GM10266 (cell line): ENCODE data around the gene PLIN1.
A peak's percentile ranks its signal among the peaks of the same experiment; 100 is the strongest.

ENCODE experiments used
- DNase-seq: peaks from one replicate; pipeline ENCODE4 v3.0.0; 2012; ENCODE audit errors: extremely low spot score
- TF ChIP-seq, protein P1 (sequence below): IDR thresholded peaks from 2 replicates; pipeline ENCODE4 v1.5.1; 2012; ENCODE audit warnings: mild to moderate bottlenecking, low read depth; ENCODE audit not compliant: control insufficient read depth, insufficient read depth; ENCODE audit errors: missing control alignments

Gene PLIN1

DNA sequence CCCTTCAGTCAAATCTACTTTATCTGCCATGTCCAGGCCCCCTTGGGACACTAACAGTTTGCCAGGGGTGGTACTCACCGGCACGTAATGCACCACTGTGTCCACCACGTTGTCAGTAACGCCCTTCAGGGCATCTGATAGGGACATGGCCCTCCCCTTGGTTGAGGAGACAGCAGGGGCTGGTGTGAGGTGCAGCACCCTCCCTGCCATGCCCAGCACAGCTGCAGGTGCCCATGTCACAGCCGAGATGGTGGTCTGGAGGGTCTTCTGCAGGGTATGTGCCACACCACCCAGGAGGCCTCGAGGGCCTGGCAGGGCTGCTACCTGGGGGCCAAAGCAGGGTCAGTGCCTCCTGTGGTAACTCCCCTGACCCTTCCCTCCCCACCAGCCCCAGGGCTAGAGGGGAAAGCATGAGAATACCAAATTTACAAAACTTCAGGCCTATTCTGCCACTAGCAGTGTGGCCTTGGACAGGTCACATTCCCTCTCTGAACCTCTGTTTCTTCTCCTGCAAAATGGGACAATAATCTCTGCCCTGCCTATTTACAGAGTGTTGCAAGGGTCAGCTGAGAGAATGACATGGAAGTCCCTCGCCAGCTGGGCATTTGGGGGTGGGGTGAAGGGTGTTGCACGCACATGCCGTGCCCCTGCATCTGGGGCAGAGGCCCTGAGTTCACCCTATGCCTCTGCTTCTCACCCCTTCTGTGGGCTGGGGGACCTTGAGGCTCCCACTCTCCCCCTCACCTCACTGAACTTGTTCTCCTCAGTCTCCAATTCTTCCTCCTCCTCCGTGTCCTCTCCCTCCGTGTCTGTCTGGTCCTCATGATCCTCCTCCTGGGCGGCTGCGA is 12.1 kb downstream of the PLIN1 start:
- TF ChIP-seq, protein P1, sequence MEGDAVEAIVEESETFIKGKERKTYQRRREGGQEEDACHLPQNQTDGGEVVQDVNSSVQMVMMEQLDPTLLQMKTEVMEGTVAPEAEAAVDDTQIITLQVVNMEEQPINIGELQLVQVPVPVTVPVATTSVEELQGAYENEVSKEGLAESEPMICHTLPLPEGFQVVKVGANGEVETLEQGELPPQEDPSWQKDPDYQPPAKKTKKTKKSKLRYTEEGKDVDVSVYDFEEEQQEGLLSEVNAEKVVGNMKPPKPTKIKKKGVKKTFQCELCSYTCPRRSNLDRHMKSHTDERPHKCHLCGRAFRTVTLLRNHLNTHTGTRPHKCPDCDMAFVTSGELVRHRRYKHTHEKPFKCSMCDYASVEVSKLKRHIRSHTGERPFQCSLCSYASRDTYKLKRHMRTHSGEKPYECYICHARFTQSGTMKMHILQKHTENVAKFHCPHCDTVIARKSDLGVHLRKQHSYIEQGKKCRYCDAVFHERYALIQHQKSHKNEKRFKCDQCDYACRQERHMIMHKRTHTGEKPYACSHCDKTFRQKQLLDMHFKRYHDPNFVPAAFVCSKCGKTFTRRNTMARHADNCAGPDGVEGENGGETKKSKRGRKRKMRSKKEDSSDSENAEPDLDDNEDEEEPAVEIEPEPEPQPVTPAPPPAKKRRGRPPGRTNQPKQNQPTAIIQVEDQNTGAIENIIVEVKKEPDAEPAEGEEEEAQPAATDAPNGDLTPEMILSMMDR, result no peak
- peak; percentile 10 for DNase-seq

DNA sequence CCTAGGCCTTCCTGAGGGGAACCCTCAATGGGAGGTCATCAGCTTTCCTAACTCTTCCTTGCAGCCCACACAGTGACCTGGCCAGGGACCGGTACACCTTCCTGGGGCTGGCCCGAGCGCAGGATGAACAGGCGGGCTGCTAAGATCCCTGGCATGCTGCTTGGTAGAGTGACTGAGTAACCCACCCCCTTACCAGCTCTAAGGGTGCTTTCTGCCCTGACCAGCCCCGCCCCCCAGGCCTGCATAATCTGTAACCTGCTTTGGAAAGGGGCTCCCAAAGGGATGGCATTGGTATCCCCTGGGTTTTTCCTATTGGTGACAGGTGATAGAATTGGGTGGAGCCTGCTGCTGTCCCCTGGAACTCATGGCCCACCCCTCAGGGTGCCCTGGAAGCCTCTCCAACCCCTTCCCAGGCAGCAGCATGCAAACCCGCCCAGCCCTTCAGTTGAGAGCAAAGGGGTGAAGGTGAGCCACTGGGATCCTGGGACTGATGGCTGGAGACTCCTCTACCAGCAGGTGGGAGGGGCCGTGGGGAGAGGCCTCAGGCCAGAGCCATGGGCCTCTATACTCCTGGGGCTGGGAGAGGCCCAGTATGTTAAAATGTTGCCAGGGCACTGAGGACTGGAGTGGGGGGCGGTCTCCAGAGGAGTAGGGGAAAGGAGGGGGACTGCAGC is 12.8 kb downstream of the PLIN1 start:
- DNase-seq, result peak; percentile 29
- TF ChIP-seq, protein P1, result no peak

DNA sequence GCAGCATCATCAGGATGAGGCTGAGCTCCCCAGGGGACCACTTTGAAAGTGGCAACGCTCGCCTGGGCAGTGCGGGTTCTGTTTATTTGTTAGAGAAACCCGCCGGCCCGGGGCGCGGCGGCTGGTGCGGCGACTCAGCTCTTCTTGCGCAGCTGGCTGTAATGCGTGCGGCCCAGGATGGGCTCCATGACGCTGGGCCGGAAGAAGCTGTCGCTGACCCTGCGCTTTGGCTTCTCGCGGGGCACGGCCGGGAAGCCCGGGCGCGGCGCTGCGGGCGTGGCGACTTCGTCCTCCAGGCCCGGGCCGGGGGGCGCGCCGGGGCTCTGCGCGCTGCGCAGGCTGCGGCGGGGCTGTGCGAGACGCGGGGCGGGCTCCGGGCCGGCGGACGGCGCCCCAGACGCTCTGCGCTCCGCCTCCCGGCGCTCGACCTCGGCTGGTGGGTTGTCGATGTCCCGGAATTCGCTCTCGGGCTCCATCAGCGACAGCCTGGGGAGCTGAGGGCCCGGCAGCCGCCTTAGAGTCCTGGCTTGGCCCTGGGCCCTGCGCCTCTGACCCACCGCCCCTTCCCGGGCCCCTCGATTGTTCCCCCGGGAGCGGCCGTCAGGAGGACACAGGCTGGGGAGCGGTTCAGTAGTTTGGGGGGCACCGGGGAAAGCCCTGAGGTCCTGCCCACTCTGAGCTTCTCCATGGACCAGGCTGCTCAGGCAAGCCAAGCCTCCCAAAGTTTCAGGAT is 13.6 kb downstream of the PLIN1 start:
- TF ChIP-seq, protein P1, result no peak
- DNase-seq, result peak; percentile 81

DNA sequence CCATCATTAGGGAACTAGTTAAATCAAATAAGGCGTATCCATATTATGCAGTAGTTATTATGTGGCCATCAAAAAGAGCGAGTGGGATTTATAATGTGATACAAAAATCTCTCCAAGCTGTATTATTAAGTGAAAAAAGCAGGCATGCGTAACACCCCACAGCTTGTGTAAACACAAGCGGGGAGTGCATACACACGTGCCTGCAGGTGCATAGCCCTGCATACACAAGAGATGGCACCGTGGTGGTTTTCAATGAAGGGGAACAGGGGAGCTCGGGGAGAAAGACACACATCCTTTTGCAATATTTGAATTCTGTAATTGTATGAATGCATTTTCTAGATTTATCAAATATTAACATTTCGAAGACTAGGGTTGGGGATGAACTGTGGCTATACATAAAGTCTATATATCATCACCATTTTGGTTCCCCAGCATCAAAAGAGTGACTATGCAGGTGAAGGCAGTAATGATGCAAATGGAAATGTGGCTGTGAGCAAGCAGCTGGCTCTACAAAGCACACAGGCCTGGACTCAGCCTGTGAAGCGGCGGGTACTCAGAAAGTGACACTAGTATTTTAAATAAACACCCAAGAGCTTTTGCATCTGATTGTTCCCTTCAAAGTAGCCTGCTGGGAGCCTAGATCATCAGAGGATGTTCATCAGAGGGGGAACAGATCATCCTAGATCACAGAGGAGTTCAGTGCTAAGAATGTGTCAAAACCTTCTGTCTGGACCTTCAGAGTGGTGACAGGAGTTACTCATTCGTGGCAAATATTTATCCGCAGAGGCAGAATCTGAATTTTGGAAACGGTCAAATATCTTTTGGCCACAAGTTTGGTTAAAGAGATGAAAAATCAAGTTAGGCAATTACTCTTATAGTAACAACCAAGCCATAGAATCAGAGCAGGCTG is 14.5 kb downstream of the PLIN1 start:
- TF ChIP-seq, protein P1, result no peak
- DNase-seq, result peak; percentile 16

DNA sequence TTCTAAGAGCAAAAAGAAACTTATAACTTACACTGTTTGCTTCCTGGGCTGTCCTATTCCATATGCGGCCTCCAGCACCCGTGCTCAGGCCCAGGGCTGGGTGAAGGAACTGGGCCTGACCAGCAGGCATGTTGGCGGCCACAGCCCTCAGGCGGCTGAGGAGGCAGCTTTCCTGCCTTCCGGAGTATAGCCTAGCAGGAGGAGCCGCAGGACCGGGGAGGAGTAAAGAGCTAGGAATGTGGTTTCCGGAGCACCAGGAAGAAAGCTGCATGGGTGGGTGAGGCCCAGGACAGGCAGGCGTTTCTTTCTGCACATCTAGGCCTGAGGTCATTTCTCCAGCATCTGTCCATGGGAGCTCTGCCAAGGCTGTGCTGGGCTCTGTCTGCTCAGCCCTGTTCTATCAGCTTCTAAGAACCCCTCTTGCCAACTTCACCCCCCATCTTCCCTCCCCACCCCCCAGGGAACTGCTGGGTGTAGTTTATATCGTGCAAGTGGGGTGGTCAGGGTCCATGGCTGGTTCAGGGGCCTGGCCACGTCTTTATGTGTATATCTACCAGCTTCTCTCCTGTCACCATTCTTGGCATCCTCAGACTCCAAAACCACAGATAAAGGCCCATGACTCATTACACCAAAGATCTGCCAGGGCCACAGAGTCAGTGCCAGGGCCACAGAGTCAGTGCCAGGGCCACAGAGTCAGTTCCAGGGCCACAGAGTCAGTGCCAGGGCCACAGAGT is 16.1 kb downstream of the PLIN1 start:
- TF ChIP-seq, protein P1, result no peak
- DNase-seq, result no peak

DNA sequence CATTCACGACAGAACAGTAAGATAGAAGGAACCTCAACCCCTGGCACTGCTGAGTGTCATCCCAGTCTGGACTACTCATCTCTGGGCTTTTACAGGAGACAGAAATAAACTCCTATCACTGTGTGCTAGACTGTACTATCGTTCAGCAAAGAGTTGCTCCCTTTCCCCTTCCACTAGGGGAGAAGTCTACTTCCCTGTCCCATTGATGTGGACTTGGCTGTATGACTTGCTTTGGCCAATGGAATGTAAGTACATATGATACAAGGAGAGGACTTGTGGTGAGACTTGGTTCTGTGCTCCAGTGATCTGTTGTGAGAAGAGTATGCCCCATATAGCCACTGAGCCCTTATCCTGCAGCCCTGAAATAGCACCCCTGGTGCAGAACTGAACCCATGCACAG is 18.6 kb downstream of the PLIN1 start:
- DNase-seq, result peak; percentile 5
- TF ChIP-seq, protein P1, result no peak
